SJCRH30 (cell line): ENCODE results near the gene PDSS2. TPM values are rescaled to one million over a fixed set of nuclear protein-coding genes. Genes with fewer than 3 reads are reported as not detected.
"Not testable (repeated sequence)": the region's sequence is repeated elsewhere in the genome, so short reads cannot be mapped to it uniquely, and the experiment has no call there.

Experiments
- DNase-seq, 2 experiments: peaks; one replicate each; pipeline ENCODE4 v3.0.0-alpha.2; 2015 to 2020
- H3K27ac ChIP-seq: fragments of 250-450 bp; sonication (Bioruptor Pico); 2 replicates; pipeline ENCODE4 v1.5.1; 2020; ENCODE audit warnings: mild to moderate bottlenecking, moderate library complexity
- H3K27me3 ChIP-seq: fragments of 250-450 bp; sonication (Bioruptor Pico); 2 replicates; pipeline ENCODE4 v1.5.1; 2020; ENCODE audit warnings: mild to moderate bottlenecking, moderate library complexity
- H3K36me3 ChIP-seq: fragments of 250-450 bp; sonication (Bioruptor Pico); 2 replicates; pipeline ENCODE4 v1.5.1; 2020; ENCODE audit warnings: mild to moderate bottlenecking, moderate library complexity
- H3K4me1 ChIP-seq: fragments of 250-450 bp; sonication (Bioruptor Pico); 2 replicates; pipeline ENCODE4 v1.5.1; 2020; ENCODE audit warnings: mild to moderate bottlenecking, moderate library complexity
- H3K4me3 ChIP-seq: fragments of 250-450 bp; sonication (Bioruptor Pico); 2 replicates; pipeline ENCODE4 v1.5.1; 2020; ENCODE audit warnings: mild to moderate bottlenecking, moderate library complexity
- H3K9me3 ChIP-seq: fragments of 250-450 bp; sonication (Bioruptor Pico); replicated peaks from 2 replicates; pipeline ENCODE4 v1.5.1; 2020; ENCODE audit warnings: mild to moderate bottlenecking, moderate library complexity
- total RNA-seq: library from RNA; depleted of rRNA; stranded (reverse); fragments of >200 nt; shearing (Covaris generic); gene quantifications from 2 replicates; pipeline ENCODE4 v1.2.3, GENCODE V29; 2014

PDSS2 gene
- total RNA-seq, 1 experiment from 2014 or later = 9.3 TPM

- no peaks in the 10 kb centered on the region for H3K36me3 ChIP-seq
- no peak overlapping the region for H3K27ac ChIP-seq
- H3K4me3 ChIP-seq = no peak overlapping the region
- no peaks in the 10 kb centered on the region for H3K9me3 ChIP-seq
- no peaks in the 10 kb centered on the region for H3K27me3 ChIP-seq
- no peak for DNase-seq
- H3K4me1 ChIP-seq = no peaks in the 10 kb centered on the region
Measured at GRCh38 chr6:107386340-107386739, 73.0 kb downstream of the PDSS2 start.

GRCh38 chr6:107383705-107384104, 75.7 kb downstream of the PDSS2 start:
- no peaks in the 10 kb centered on the region for H3K9me3 ChIP-seq
- no peaks in the 10 kb centered on the region for H3K36me3 ChIP-seq
- DNase-seq = no peak
- H3K27ac ChIP-seq = no peak overlapping the region
- H3K27me3 ChIP-seq = no peaks in the 10 kb centered on the region
- H3K4me1 ChIP-seq = no peaks in the 10 kb centered on the region
- H3K4me3 ChIP-seq = no peak overlapping the region

GRCh38 chr6:107374264-107374663, 85.1 kb downstream of the PDSS2 start:
- H3K27me3 ChIP-seq = no peaks in the 10 kb centered on the region
- no peaks in the 10 kb centered on the region for H3K9me3 ChIP-seq
- H3K4me3 ChIP-seq = no peak overlapping the region
- no peak for DNase-seq
- no peak overlapping the region for H3K27ac ChIP-seq
- H3K36me3 ChIP-seq = no peaks in the 10 kb centered on the region
- H3K4me1 ChIP-seq = no peaks in the 10 kb centered on the region

- H3K27ac ChIP-seq = no peak overlapping the region
- no peaks in the 10 kb centered on the region; the same call in 1 of the 2 replicates for H3K4me1 ChIP-seq
- no peaks in the 10 kb centered on the region for H3K36me3 ChIP-seq
- no peaks in the 10 kb centered on the region for H3K27me3 ChIP-seq
- H3K4me3 ChIP-seq = no peak overlapping the region
- DNase-seq = no peak
- no peaks in the 10 kb centered on the region for H3K9me3 ChIP-seq
Measured at GRCh38 chr6:107369493-107369892, 89.9 kb downstream of the PDSS2 start.

- H3K4me1 ChIP-seq = no peaks in the 10 kb centered on the region; the same call in 1 of the 2 replicates
- H3K36me3 ChIP-seq = no peaks in the 10 kb centered on the region
- H3K27me3 ChIP-seq = no peaks in the 10 kb centered on the region
- no peaks in the 10 kb centered on the region for H3K9me3 ChIP-seq
- no peak overlapping the region for H3K4me3 ChIP-seq
- no peak for DNase-seq
- no peak overlapping the region for H3K27ac ChIP-seq
Measured at GRCh38 chr6:107368471-107368870, 90.9 kb downstream of the PDSS2 start.

- DNase-seq, H3K4me1 ChIP-seq, H3K27me3 ChIP-seq, H3K9me3 ChIP-seq, H3K4me3 ChIP-seq, H3K27ac ChIP-seq, H3K36me3 ChIP-seq: not testable (repeated sequence)
Measured at GRCh38 chr6:107364173-107364572, 95.2 kb downstream of the PDSS2 start.

- peak; percentile 19 to 20 for DNase-seq
- peaks cover 8% of the 10 kb centered on the region for H3K4me1 ChIP-seq
- H3K9me3 ChIP-seq = no peaks in the 10 kb centered on the region
- H3K27me3 ChIP-seq = no peaks in the 10 kb centered on the region
- H3K4me3 ChIP-seq = no peak overlapping the region
- peaks cover 3% of the 10 kb centered on the region; the same call in 1 of the 2 replicates for H3K36me3 ChIP-seq
- no peak overlapping the region for H3K27ac ChIP-seq
Measured at GRCh38 chr6:107361753-107362604, 97.4 kb downstream of the PDSS2 start.

GRCh38 chr6:107360476-107360875, 98.9 kb downstream of the PDSS2 start:
- DNase-seq = no peak
- Histone ChIP-seq H3K9me3 (no peaks in the 10 kb centered on the region), H3K36me3 (peaks cover 3% of the 10 kb centered on the region; the same call in 1 of the 2 replicates), H3K4me3 (no peak overlapping the region), H3K27me3 (no peaks in the 10 kb centered on the region), H3K4me1 (peaks cover 8% of the 10 kb centered on the region), H3K27ac (no peak overlapping the region)

- no peak overlapping the region for H3K4me3 ChIP-seq
- H3K36me3 ChIP-seq = peaks cover 1% of the 10 kb centered on the region; the same call in 1 of the 2 replicates
- peaks cover 8% of the 10 kb centered on the region; the same call in 1 of the 2 replicates for H3K4me1 ChIP-seq
- no peaks in the 10 kb centered on the region for H3K9me3 ChIP-seq
- no peak overlapping the region for H3K27ac ChIP-seq
- no peaks in the 10 kb centered on the region for H3K27me3 ChIP-seq
- DNase-seq = no peak
Measured at GRCh38 chr6:107357842-107358241, 101.5 kb downstream of the PDSS2 start.

GRCh38 chr6:107357031-107357430, 102.3 kb downstream of the PDSS2 start:
- DNase-seq = no peak

GRCh38 chr6:107355659-107356058, 103.7 kb downstream of the PDSS2 start:
- H3K27ac ChIP-seq = no peak overlapping the region
- H3K4me3 ChIP-seq = no peak overlapping the region
- DNase-seq = no peak
- H3K27me3 ChIP-seq = no peaks in the 10 kb centered on the region
- no peaks in the 10 kb centered on the region for H3K9me3 ChIP-seq
- H3K36me3 ChIP-seq = no peaks in the 10 kb centered on the region
- no peaks in the 10 kb centered on the region for H3K4me1 ChIP-seq

More at GRCh38 chr6:107357031-107357430, 102.3 kb downstream of the PDSS2 start:
- no peaks in the 10 kb centered on the region for H3K27me3 ChIP-seq
- no peaks in the 10 kb centered on the region for H3K36me3 ChIP-seq
- H3K9me3 ChIP-seq = no peaks in the 10 kb centered on the region
- no peak overlapping the region for H3K4me3 ChIP-seq
- H3K4me1 ChIP-seq = peaks cover 8% of the 10 kb centered on the region; the same call in 1 of the 2 replicates
- no peak overlapping the region for H3K27ac ChIP-seq

GRCh38 chr6:107354451-107354850, 104.9 kb downstream of the PDSS2 start:
- DNase-seq = no peak
- H3K9me3 ChIP-seq = no peaks in the 10 kb centered on the region
- H3K27ac ChIP-seq = no peak overlapping the region
- no peak overlapping the region for H3K4me3 ChIP-seq
- H3K36me3 ChIP-seq = no peaks in the 10 kb centered on the region
- H3K4me1 ChIP-seq = no peaks in the 10 kb centered on the region
- H3K27me3 ChIP-seq = no peaks in the 10 kb centered on the region

GRCh38 chr6:107353773-107354382, 105.5 kb downstream of the PDSS2 start:
- Histone ChIP-seq H3K27ac (no peak overlapping the region), H3K4me3 (no peak overlapping the region), H3K4me1 (no peaks in the 10 kb centered on the region), H3K9me3 (no peaks in the 10 kb centered on the region), H3K27me3 (no peaks in the 10 kb centered on the region), H3K36me3 (no peaks in the 10 kb centered on the region)
- DNase-seq = no peak

GRCh38 chr6:107348224-107348623, 111.1 kb downstream of the PDSS2 start:
- no peaks in the 10 kb centered on the region for H3K9me3 ChIP-seq
- no peak overlapping the region for H3K27ac ChIP-seq
- no peaks in the 10 kb centered on the region for H3K27me3 ChIP-seq
- no peak overlapping the region for H3K4me3 ChIP-seq
- H3K4me1 ChIP-seq = no peaks in the 10 kb centered on the region
- DNase-seq = no peak
- H3K36me3 ChIP-seq = no peaks in the 10 kb centered on the region

GRCh38 chr6:107345393-107345792, 114.0 kb downstream of the PDSS2 start:
- H3K9me3 ChIP-seq = no peaks in the 10 kb centered on the region
- H3K27ac ChIP-seq = no peak overlapping the region
- no peak for DNase-seq

More at GRCh38 chr6:107345393-107345792, 114.0 kb downstream of the PDSS2 start:
- no peaks in the 10 kb centered on the region for H3K27me3 ChIP-seq
- H3K4me3 ChIP-seq = no peak overlapping the region
- no peaks in the 10 kb centered on the region for H3K36me3 ChIP-seq
- no peaks in the 10 kb centered on the region for H3K4me1 ChIP-seq
